SK-N-SH (cell line): Measurements from ENCODE around the gene PPP1CA. TPM values are rescaled to one million over a fixed set of nuclear protein-coding genes. Genes with fewer than 3 reads are reported as not detected.

Experiments used
- CTCF ChIA-PET: fragments of 300-600, 350-600 bp; formaldehyde crosslinking; extraction: SDS; loops from one replicate; lab custom pipeline; 2021; lab: Yijun Ruan, JAX
- POLR2A ChIA-PET: fragments of 350-600 bp; sonication (Branson Sonifier 250); formaldehyde crosslinking; extraction: SDS; loops from one replicate; lab custom pipeline; 2020; ENCODE audit warnings: antibody characterized with exemption, inconsistent platforms; lab: Yijun Ruan, JAX
- DNase-seq: peaks from one replicate; pipeline ENCODE4 v3.0.0; 2012
- H2AFZ ChIP-seq: fragments of 200-600 bp; sonication (generic); 2 replicates; pipeline ENCODE4 v1.8.1; 2016; ENCODE audit warnings: antibody characterized with exemption, mild to moderate bottlenecking, low read depth
- H3F3A ChIP-seq: fragments of 200-600 bp; sonication (generic); replicated peaks from 2 replicates; pipeline ENCODE3; 2016; ENCODE audit warnings: antibody characterized with exemption, mild to moderate bottlenecking; ENCODE audit not compliant: insufficient read depth
- H3K27ac ChIP-seq, 2 experiments: fragments of 200-500 bp in 1 of 2; fragments of 200-600 bp in 1 of 2; sonication (Bioruptor generic) in 1 of 2; sonication (generic), shearing (Covaris generic) in 1 of 2; 2 replicates each; pipeline versions ENCODE4 v1.5.1 to v1.6.1; 2014 to 2016; ENCODE audit warnings: low read depth in 2 of 2, inconsistent platforms in 1 of 2, low read length in 1 of 2, mild to moderate bottlenecking in 1 of 2, mixed read lengths in 1 of 2
- H3K27me3 ChIP-seq: fragments of 200-600 bp; sonication (generic), shearing (Covaris generic); 2 replicates; pipeline ENCODE4 v1.6.1; 2016; ENCODE audit warnings: mixed run types; ENCODE audit not compliant: insufficient read depth
- H3K36me3 ChIP-seq, 2 experiments: fragments of 200-500 bp in 1 of 2; fragments of 200-600 bp in 1 of 2; sonication (Bioruptor generic) in 1 of 2; sonication (generic) in 1 of 2; replicated peaks in 1 of 2; 2 replicates each; pipeline versions ENCODE3 to v1.5.1; 2014 to 2016; ENCODE audit warnings: low read length in 1 of 2, mild to moderate bottlenecking in 1 of 2; ENCODE audit not compliant: insufficient read depth in 2 of 2, control insufficient read depth in 1 of 2
- H3K4me1 ChIP-seq, 2 experiments: fragments of 200-500 bp in 1 of 2; fragments of 200-600 bp in 1 of 2; sonication (Bioruptor generic) in 1 of 2; sonication (generic), shearing (Covaris generic) in 1 of 2; 2 replicates each; pipeline versions ENCODE4 v1.5.1 to v1.6.1; 2014 to 2016; ENCODE audit warnings: low read depth in 1 of 2, low read length in 1 of 2, mixed run types in 1 of 2; ENCODE audit not compliant: insufficient read depth in 2 of 2, control insufficient read depth in 1 of 2
- H3K4me2 ChIP-seq: fragments of 200-600 bp; sonication (generic), shearing (Covaris generic); 2 replicates; pipeline ENCODE4 v1.6.1; 2017; ENCODE audit warnings: mixed run types
- H3K4me3 ChIP-seq, 2 experiments: fragments of 200-500 bp in 1 of 2; fragments of 200-600 bp in 1 of 2; sonication (Bioruptor generic) in 1 of 2; sonication (generic), shearing (Covaris generic) in 1 of 2; 2 replicates each; pipeline versions ENCODE4 v1.5.1 to v1.8.1; 2014 to 2016; ENCODE audit warnings: low read depth in 2 of 2, inconsistent platforms in 1 of 2, low read length in 1 of 2, mild to moderate bottlenecking in 1 of 2, mixed read lengths in 1 of 2, moderate library complexity in 1 of 2
- H3K79me2 ChIP-seq: fragments of 200-600 bp; sonication (generic); 2 replicates; pipeline ENCODE4 v1.8.1; 2017; ENCODE audit warnings: mild to moderate bottlenecking; ENCODE audit not compliant: insufficient read depth
- H3K9ac ChIP-seq: fragments of 200-600 bp; sonication (generic); 2 replicates; pipeline ENCODE4 v1.6.1; 2017; ENCODE audit warnings: mixed run types
- H3K9me2 ChIP-seq: fragments of 200-600 bp; sonication (generic); 2 replicates; pipeline ENCODE4 v1.6.1; 2017; ENCODE audit warnings: mixed run types
- H3K9me3 ChIP-seq: fragments of 200-600 bp; sonication (generic); 2 replicates; pipeline ENCODE4 v1.6.1; 2017; ENCODE audit warnings: mixed run types, mild to moderate bottlenecking, moderate library complexity
- H4K20me1 ChIP-seq: fragments of 200-600 bp; sonication (generic); 2 replicates; pipeline ENCODE4 v1.6.1; 2017; ENCODE audit warnings: mild to moderate bottlenecking, mixed run types; ENCODE audit not compliant: insufficient read depth
- CTCF ChIP-seq: fragments of 200-600 bp; sonication (generic); IDR thresholded peaks from 2 replicates; pipeline ENCODE4 v1.6.1; 2017; ENCODE audit warnings: antibody characterized with exemption, mild to moderate bottlenecking, moderate library complexity
- GATA2 ChIP-seq: sonication (generic); formaldehyde crosslinking; IDR thresholded peaks from 2 replicates; pipeline ENCODE4 v1.5.0; 2020; ENCODE audit warnings: mild to moderate bottlenecking, missing genetic modification reagents
- JUND ChIP-seq: IDR thresholded peaks from 2 replicates; pipeline ENCODE4 v1.4.0; 2012
- POLR2AphosphoS5 ChIP-seq: IDR thresholded peaks from 2 replicates; pipeline ENCODE4 v1.6.1; 2012; ENCODE audit warnings: low read depth, low read length
- RCOR1 ChIP-seq: fragments of 150-350 bp; IDR thresholded peaks from 2 replicates; pipeline ENCODE4 v1.6.1; 2017; ENCODE audit warnings: antibody characterized with exemption, low read length
- REST ChIP-seq: IDR thresholded peaks from 2 replicates; pipeline ENCODE4 v1.6.1; 2012; ENCODE audit warnings: mild to moderate bottlenecking, low read depth, low read length, moderate library complexity
- SIN3A ChIP-seq: IDR thresholded peaks from 2 replicates; pipeline ENCODE4 v1.6.1; 2012; ENCODE audit warnings: low read depth, mild to moderate bottlenecking, low read length, moderate library complexity, borderline replicate concordance
- TAF1 ChIP-seq: IDR thresholded peaks from 2 replicates; pipeline ENCODE4 v1.6.1; 2012; ENCODE audit warnings: low read depth, mild to moderate bottlenecking, low read length, moderate library complexity, borderline replicate concordance
- TEAD4 ChIP-seq: IDR thresholded peaks from 2 replicates; pipeline ENCODE4 v1.4.0; 2012; ENCODE audit warnings: mild to moderate bottlenecking, borderline replicate concordance; ENCODE audit not compliant: insufficient read depth
- YY1 ChIP-seq: IDR thresholded peaks from 2 replicates; pipeline ENCODE4 v1.4.0; 2012; ENCODE audit warnings: low read depth, mild to moderate bottlenecking
- ZBTB33 ChIP-seq: IDR thresholded peaks from 2 replicates; pipeline ENCODE4 v1.4.0; 2012; ENCODE audit warnings: low read depth, borderline replicate concordance
- WGBS: methylation state at CpG from one replicate; pipeline ENCODE4 v1.1.6; 2017; ENCODE audit warnings: low lambda C conversion rate; 5-methylcytosine and 5-hydroxymethylcytosine counted together
- polyA plus RNA-seq, 3 experiments: library from polyadenylated mRNA; depleted of rRNA; stranded (reverse); fragments of >200 nt; gene quantifications; 2 replicates each; pipeline ENCODE4 v1.2.3, GENCODE V29; 2012

The PPP1CA gene
- polyA plus RNA-seq, 1 of the 3 experiments (the other 2 are of a cell fraction), result 261 TPM

DNA sequence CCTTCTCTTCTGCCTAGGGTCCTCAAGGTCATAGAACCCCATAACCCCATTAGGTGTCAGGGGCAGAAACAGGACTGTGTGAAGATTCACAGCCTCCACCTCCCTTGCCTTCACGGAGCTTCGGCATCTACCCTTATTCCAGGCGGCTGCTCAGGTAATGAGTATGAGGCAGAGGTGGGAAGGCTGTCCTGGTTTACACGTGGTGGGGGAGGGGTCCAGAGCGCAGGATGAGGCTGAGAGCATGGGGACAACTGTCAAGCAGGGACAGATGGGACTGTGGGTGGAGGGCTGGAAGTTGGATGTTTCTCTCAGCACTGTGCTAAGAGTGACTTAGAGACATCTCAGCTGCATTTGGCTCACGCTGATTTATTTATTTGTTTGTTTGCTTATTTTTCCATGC is 14.1 kb downstream of the PPP1CA start (continued):
- TF ChIP-seq CTCF (no peak), SIN3A (no peak)

GRCh38 chr11:67387069-67387468 is 14.6 kb downstream of the PPP1CA start:
- TF ChIP-seq CTCF, result no peak
- TF ChIP-seq TEAD4, result no peak
- TF ChIP-seq RCOR1, result no peak
- TF ChIP-seq GATA2 (CRISPR knock-in tag), result no peak
- no peak for TF ChIP-seq REST
- TF ChIP-seq JUND, result no peak
- TF ChIP-seq TAF1, result no peak
- no peak for TF ChIP-seq YY1
- TF ChIP-seq POLR2AphosphoS5, result no peak
- no peak for TF ChIP-seq ZBTB33
- no peak for DNase-seq
- no peak overlapping the region for H3K27ac ChIP-seq
- WGBS, result 67% methylated on average over 9 of the region's 9 CpGs
- no peaks in the 10 kb centered on the region for H3K9me2 ChIP-seq
- no peaks in the 10 kb centered on the region for H3K27me3 ChIP-seq
- peaks cover 20% of the 10 kb centered on the region for H3F3A ChIP-seq
- peaks cover 12 to 13% of the 10 kb centered on the region in 2 experiments; a peak in 3 of 4 replicates for H3K4me1 ChIP-seq
- peaks cover 16% of the 10 kb centered on the region for H3K79me2 ChIP-seq
- no peaks in the 10 kb centered on the region for H3K36me3 ChIP-seq
- ChIA-PET POLR2A (interaction anchor here (0.6 kb wide), 1 partner anchor 658 kb away, joined by 3 read pairs; the partner anchor contains the start of gene SPTBN2), CTCF (interaction anchor here (0.7 to 19.7 kb wide), 9 partner anchors 15 to 220 kb away, joined by 3 to 955 read pairs (median 4); partner anchors contain the start of genes GRK2, POLD4 and PPP1CA)
- no peak overlapping the region for H2AFZ ChIP-seq
- no peak overlapping the region for H3K9ac ChIP-seq
- no peak overlapping the region for H3K4me3 ChIP-seq
- H3K4me2 ChIP-seq, result no peak overlapping the region
- H3K9me3 ChIP-seq, result no peaks in the 10 kb centered on the region
- no peaks in the 10 kb centered on the region for H4K20me1 ChIP-seq
